GM19467 (cell line): Measurements from ENCODE around the gene TRMT10C.
"Not testable (repeated sequence)": the region's sequence is repeated elsewhere in the genome, so short reads cannot be mapped to it uniquely, and the experiment has no call there.

Experiments used
- ATAC-seq: cut with Tn5 transposase; IDR thresholded peaks from one replicate; pipeline ENCODE4 v1.9.1; 2021; ENCODE audit warnings: mild to moderate bottlenecking, moderate library complexity; ENCODE audit not compliant: unreplicated experiment

TRMT10C gene

GRCh38 chr3:101548527-101549105 is 13.1 kb upstream of the TRMT10C start:
- ATAC-seq: no peak

DNA sequence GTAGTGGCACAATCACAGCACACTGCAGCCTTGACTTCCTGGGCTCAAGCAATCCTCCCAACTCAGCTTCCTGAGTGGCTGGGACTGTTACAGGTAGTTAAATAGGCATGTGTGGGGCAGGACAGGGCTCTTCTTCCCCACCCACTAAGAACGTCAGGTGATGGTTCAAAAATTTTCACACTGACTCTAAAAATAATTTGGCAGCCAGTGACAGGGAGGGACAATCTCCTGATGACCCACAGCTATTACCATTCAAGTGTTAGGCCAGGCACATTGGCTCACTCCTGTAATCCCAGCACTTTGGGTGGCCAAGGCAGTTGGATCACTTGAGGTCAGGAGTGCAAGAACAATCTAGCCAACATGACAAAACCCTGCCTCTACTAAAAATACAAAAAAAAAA is 12.2 kb upstream of the TRMT10C start:
- ATAC-seq: no peak

DNA sequence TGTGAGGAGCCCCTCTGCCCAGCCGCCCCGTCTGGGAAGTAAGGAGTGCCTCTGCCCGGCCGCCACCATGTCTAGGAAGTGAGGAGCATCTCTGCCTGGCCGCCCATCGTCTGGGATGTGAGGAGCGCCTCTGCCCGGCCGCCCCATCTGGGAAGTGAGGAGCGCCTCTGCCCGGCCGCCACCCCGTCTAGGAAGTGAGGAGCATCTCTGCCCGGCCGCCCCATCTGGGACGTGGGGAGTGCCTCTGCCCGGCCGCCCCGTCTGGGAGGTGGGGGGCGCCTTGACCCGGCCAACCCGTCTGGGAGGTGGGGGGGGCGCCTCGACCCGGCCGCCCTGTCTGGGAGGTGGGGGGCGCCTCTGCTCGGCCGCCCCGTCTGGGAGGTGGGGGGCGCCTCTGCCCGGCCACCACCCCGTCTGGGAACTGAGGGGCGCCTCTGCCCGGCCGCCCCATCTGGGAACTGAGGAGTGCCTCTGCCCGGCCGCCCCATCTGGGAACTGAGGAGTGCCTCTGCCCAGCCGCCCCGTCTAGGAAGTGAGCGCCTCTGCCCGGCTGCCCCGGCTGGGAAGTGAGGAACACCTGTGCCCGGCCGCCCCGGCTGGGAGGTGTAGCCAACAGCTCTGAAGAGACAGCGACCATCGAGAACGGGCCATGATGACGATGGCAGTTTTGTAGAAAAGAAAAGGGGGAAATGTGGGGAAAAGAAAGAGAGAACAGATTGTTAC is 10.1 kb upstream of the TRMT10C start:
- not testable (repeated sequence) for ATAC-seq

GRCh38 chr3:101553381-101553780 is 8.3 kb upstream of the TRMT10C start:
- not testable (repeated sequence) for ATAC-seq

DNA sequence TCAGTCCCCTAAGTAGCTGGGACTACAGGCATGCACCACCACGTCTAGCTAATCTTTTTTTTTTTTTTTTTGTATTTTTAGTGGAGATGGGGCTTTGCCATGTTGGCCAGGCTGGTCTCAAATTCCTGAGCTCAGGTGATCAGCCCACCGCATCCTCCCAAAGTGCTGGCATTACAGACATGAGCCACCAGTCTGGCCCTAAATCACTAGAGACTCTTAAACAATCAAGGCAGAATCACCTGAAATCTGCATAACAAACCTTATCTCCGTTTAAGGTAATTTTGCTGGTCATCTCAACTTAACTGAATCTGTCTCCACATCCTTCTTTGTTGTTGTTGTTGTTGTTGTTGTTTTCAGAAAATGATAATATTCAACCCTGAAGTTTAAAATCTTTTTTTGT is 5.6 kb upstream of the TRMT10C start:
- no peak for ATAC-seq

DNA sequence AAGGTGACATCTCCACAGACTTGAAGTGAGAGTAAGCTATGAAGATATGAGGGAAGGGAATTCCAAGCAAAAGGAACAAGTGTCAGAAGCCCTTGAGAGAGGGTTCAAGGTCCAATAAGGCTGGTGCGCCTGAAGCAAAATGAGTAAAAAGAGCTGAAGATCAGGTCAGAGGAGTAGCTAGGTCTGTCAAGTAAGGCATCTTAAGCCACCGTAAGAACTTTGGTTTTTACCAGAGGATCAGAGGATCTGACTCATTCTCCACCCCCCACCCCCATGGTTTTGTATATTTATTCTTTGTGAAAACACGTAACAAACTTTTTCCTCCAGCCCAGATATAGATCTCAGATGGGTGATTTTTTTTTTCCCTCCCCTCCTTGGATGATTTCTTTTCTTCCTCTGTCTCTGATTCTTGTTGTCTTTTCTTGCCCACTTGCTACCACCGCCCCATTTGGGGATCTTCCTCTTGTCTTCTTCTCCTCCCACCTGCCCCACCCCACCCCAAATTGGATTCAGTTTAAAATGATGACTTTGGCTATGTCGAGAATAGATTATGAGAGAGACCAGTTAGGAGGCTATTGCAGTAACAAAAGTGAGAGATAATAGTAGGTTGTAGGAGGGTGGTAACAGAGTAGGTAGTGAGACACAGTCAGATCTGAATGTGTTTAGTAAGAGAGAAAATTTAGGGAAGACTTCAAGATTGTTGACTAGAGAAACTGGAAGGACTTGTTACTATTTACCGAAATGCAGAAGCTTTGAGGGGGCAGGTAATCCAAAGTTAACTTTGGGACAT is 6.1 kb downstream of the TRMT10C start:
- ATAC-seq: no peak

DNA sequence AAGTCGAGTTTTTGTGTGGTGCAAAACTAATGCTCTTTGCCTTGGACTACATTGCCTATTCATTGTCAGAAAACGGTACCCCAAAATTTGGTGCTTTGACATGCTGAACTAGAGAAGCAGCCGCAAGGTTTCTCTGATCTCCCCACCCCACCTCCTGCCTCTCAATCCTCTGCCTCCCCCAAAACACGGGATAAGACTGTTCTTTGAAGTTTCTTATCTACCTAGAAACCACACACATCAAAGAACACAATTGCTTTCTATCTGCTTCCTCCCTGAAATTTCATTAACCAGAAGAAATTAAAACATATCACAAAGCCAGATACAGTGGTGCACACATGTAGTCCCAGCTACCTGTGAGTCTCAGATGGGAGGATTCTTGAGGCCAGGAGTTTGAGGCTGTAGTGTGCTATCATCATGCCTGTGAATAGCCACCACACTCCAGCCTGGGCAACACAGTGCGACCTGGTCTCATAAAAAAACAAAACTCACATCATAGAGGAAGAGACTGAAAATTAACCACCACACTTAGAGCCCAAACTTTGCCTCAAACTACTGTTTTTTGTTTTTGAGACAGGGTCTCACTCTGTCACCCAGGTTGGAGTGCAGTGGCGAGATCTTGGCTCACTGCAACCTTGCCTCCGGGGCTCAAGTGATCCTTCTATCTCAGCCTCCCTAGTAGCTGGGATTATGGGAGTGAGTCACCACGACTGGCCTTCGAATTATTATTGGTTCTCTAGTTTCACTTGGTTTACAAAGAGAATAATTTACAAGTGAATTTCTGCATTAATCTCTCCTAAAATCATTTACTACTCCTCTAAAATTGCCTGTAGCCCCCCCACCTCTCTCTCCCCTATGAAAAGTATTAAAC is 9.6 kb downstream of the TRMT10C start:
- no peak for ATAC-seq

DNA sequence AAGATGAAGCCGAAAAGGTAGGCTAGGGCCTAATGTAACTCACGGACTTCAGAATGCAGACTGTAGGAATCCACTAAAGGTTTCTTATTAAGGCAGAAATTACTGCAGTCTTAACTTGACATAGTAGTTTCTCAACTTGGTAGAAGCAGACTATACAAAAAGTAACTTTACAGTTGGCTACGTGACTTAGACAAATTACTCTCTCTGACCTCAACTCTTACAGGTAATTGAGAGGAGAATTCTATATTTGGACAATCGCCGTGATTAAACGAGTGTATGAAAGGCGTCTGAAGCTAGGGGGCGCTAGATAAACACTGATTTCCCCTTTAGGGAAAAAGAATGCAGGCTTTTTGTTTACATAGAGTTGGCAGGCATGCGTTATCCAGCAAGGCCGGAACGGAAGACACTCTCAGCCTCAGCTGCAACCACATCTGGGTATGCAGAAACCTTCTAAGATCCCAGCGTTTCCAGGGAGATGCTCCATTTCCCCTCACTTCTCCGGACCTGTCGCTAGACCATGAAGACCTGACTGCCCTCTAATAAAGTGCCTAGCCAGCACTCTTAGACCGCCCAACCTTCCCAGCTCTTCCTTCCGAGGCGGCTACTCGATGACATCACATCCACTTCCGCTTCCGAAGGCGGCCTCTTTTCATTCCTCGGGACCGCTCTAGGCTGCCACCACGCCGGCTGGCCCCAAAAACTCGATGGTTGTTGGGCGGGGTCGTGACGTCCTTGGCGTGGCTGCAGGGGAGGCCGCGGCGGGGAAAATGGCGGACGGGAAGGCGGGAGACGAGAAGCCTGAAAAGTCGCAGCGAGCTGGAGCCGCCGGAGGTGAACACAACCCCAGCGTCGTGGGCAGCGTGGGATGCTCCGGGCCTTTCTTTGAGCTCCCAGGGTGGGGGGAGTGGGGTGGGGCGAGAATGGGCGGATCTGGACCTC is 12.1 kb downstream of the TRMT10C start, which contains the start of gene PCNP:
TSS of gene PCNP (plus strand) at position 732 of the 939 bp plus-strand sequence. CDS start at position 768, 36 bp downstream.
- peak; percentile 87 for ATAC-seq

GRCh38 chr3:101574388-101575112 is 12.9 kb downstream of the TRMT10C start:
- peak; percentile 34 for ATAC-seq

- ATAC-seq: no peak
Observed at GRCh38 chr3:101577286-101577685, 15.6 kb downstream of the TRMT10C start.

- ATAC-seq: no peak
Observed at GRCh38 chr3:101588616-101589015, 26.9 kb downstream of the TRMT10C start.

- no peak for ATAC-seq
Observed at GRCh38 chr3:101591071-101591470, 29.4 kb downstream of the TRMT10C start.

DNA sequence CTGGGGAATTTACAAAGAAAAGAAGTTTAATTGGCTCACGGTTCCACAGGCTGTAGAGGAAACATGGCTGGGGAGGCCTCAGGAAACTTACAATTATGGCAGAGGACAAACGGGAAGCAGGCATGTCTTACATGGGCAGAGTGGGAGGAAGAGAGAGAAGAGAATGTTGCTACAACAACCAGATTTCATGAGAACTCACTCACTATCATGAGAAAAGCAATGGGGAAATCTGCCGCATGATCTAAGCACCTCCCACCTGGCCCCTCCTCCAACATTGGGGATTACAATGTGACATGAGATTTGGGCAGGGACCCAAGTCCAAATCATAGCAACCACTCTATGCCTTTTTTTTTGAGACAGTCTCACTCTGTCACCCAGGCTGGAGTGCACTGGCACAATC is 41.1 kb downstream of the TRMT10C start:
- no peak for ATAC-seq

- no peak for ATAC-seq
Observed at GRCh38 chr3:101603184-101603583, 41.5 kb downstream of the TRMT10C start.

GRCh38 chr3:101605398-101605797 is 43.7 kb downstream of the TRMT10C start:
- ATAC-seq: not testable (repeated sequence)

DNA sequence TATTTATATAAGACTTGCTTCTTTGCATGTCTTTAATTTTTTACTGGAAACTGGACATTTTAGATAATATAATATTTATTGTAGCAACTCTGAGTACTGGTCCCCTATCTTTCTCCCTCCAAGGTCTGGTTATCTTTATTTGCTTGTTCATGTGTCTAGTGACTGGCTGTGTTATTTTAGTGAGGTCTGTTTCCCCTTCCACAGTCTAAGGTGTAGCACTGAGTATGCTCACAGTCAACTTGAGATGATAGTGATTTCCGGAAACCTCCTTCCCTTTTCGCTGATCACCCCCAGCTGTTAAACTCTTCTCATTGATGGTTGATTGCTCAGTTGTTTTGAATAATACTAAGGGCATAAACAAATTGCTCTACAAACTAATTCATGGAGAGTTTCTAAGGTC is 49.4 kb downstream of the TRMT10C start:
- no peak for ATAC-seq

- ATAC-seq: not testable (repeated sequence)
Observed at GRCh38 chr3:101613014-101613413, 51.3 kb downstream of the TRMT10C start.

DNA sequence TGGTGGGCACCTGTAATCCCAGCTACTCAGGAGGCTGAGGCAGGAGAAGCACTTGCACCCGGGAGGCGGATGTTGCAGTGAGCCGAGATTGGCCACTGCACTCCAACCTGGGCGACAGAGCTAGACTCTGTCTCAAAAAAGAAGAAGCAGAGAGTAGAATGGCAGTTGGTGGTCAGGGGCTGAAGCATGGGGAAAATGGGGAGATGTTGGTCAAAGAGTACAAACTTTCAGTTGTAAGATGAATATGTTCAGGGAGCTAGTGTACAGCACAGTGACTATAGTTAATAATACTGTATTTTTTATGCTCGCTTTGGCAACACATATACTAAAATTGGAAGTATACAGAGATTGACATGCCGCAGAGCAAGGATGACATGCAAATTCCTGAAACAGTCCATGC is 53.9 kb downstream of the TRMT10C start:
- no peak for ATAC-seq
